Kidney capillary endothelial cell (primary cell): Measurements from ENCODE around the gene SDHAF2.
"Not testable (repeated sequence)": the region's sequence is repeated elsewhere in the genome, so short reads cannot be mapped to it uniquely, and the experiment has no call there.

ENCODE experiments used
- DNase-seq: peaks from one replicate; pipeline ENCODE4 v3.0.0-alpha.2; 2018; ENCODE audit warnings: low spot score

SDHAF2 gene

GRCh38 chr11:61425367-61426131, 4.4 kb upstream of the SDHAF2 start:
- no peak for DNase-seq

GRCh38 chr11:61429346-61429690, 606 bp upstream of the SDHAF2 start:
- DNase-seq = peak; percentile 61

- DNase-seq = not testable (repeated sequence)
Observed at GRCh38 chr11:61430839-61431238, 915 bp downstream of the SDHAF2 start.

- DNase-seq = no peak
Observed at GRCh38 chr11:61437496-61437895, 7.6 kb downstream of the SDHAF2 start.

- no peak for DNase-seq
Observed at GRCh38 chr11:61439615-61440014, 9.7 kb downstream of the SDHAF2 start.

- no peak for DNase-seq
Observed at GRCh38 chr11:61442616-61443015, 12.7 kb downstream of the SDHAF2 start.

- DNase-seq = no peak
Observed at GRCh38 chr11:61445516-61445915, 15.6 kb downstream of the SDHAF2 start.

- DNase-seq = peak; percentile 91
Observed at GRCh38 chr11:61446211-61446651, 16.3 kb downstream of the SDHAF2 start.

- no peak for DNase-seq
Observed at GRCh38 chr11:61447601-61448551, 18.0 kb downstream of the SDHAF2 start.

GRCh38 chr11:61448552-61448927, 18.6 kb downstream of the SDHAF2 start:
- DNase-seq = no peak

- DNase-seq = no peak
Observed at GRCh38 chr11:61452825-61453224, 22.9 kb downstream of the SDHAF2 start.

- DNase-seq = no peak
Observed at GRCh38 chr11:61453695-61454094, 23.8 kb downstream of the SDHAF2 start.

- DNase-seq = no peak
Observed at GRCh38 chr11:61454520-61454919, 24.6 kb downstream of the SDHAF2 start.

- DNase-seq = no peak
Observed at GRCh38 chr11:61460474-61460881, 30.6 kb downstream of the SDHAF2 start.

- no peak for DNase-seq
Observed at GRCh38 chr11:61460986-61461385, 31.1 kb downstream of the SDHAF2 start.

GRCh38 chr11:61467602-61468001, 37.7 kb downstream of the SDHAF2 start:
- DNase-seq = not testable (repeated sequence)

- DNase-seq = no peak
Observed at GRCh38 chr11:61468002-61468401, 38.1 kb downstream of the SDHAF2 start.

- no peak for DNase-seq
Observed at GRCh38 chr11:61472282-61472681, 42.4 kb downstream of the SDHAF2 start.

GRCh38 chr11:61472868-61473267, 42.9 kb downstream of the SDHAF2 start:
- no peak for DNase-seq

- DNase-seq = no peak
Observed at GRCh38 chr11:61473370-61474012, 43.6 kb downstream of the SDHAF2 start.

GRCh38 chr11:61474013-61474643, 44.2 kb downstream of the SDHAF2 start:
- no peak for DNase-seq

GRCh38 chr11:61475433-61475832, 45.5 kb downstream of the SDHAF2 start:
- no peak for DNase-seq
